ENCODE measurements around the gene MTHFD1L.

Gene MTHFD1L

GRCh38 chr6:150966786-150967185 is 101.3 kb downstream of the MTHFD1L start:
- ChIA-PET CTCF (no interaction called here), POLR2A (no interaction called here)
- no peak for DNase-seq (ENCODE audit: extremely low spot score)
- TF ChIP-seq FOXA1 (IDR thresholded peaks at IDR 0.05): no peak
- TF ChIP-seq FOXM1 (IDR thresholded peaks at IDR 0.05; ENCODE audit: borderline replicate concordance): no peak
- no peak for TF ChIP-seq ZNF384 (IDR thresholded peaks at IDR 0.05)
- TF ChIP-seq ELF4 (IDR thresholded peaks at IDR 0.05): no peak
- no peak for TF ChIP-seq SUZ12 (IDR thresholded peaks at IDR 0.05)
- no peak for TF ChIP-seq BHLHE40 (IDR thresholded peaks at IDR 0.05; ENCODE audit: borderline replicate concordance)
- no peak for TF ChIP-seq SP1 (IDR thresholded peaks at IDR 0.05)
- no peak for TF ChIP-seq CTBP1 (IDR thresholded peaks at IDR 0.05; ENCODE audit: borderline replicate concordance)
- no peak for TF ChIP-seq HDGF (IDR thresholded peaks at IDR 0.05; ENCODE audit: borderline replicate concordance)
- no peak for TF ChIP-seq NFRKB (IDR thresholded peaks at IDR 0.05)
- TF ChIP-seq TARDBP (IDR thresholded peaks at IDR 0.05): no peak
- TF ChIP-seq ARNT (IDR thresholded peaks at IDR 0.05): no peak
- TF ChIP-seq L3MBTL2 (conservative IDR thresholded peaks at IDR 0.05): no peak

DNA sequence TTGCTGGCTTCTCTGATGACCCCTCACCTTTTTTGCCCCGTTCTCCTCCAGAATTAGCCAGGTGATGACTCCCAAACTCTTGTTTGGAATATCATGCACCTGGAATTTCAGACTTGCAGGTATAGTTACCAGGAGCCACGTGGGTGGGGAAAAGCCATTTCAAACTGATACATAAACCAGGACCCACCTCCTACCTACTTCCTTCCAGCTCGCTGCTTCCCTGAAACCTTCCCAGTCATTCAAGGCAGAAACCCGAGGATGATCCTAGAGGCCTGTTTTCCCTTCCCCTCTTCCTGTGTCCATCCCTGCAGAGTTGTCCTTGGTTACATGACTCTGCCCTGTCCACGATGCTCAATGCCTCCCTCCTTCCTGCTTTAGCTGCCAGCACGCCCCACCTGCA is 101.9 kb downstream of the MTHFD1L start:
- ChIA-PET POLR2A (no interaction called here), CTCF (no interaction called here)
- TF ChIP-seq ARNT (IDR thresholded peaks at IDR 0.05): no peak
- TF ChIP-seq ZNF384 (IDR thresholded peaks at IDR 0.05): no peak
- no peak for TF ChIP-seq FOXM1 (IDR thresholded peaks at IDR 0.05; ENCODE audit: borderline replicate concordance)
- TF ChIP-seq HDGF (IDR thresholded peaks at IDR 0.05; ENCODE audit: borderline replicate concordance): no peak
- TF ChIP-seq, protein P1, sequence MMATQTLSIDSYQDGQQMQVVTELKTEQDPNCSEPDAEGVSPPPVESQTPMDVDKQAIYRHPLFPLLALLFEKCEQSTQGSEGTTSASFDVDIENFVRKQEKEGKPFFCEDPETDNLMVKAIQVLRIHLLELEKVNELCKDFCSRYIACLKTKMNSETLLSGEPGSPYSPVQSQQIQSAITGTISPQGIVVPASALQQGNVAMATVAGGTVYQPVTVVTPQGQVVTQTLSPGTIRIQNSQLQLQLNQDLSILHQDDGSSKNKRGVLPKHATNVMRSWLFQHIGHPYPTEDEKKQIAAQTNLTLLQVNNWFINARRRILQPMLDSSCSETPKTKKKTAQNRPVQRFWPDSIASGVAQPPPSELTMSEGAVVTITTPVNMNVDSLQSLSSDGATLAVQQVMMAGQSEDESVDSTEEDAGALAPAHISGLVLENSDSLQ (IDR thresholded peaks at IDR 0.05): no peak
- TF ChIP-seq SUZ12 (IDR thresholded peaks at IDR 0.05): no peak
- TF ChIP-seq FOXA1 (IDR thresholded peaks at IDR 0.05): no peak
- TF ChIP-seq BHLHE40 (IDR thresholded peaks at IDR 0.05; ENCODE audit: borderline replicate concordance): no peak
- no peak for TF ChIP-seq CTBP1 (IDR thresholded peaks at IDR 0.05; ENCODE audit: borderline replicate concordance)
- no peak for TF ChIP-seq L3MBTL2 (conservative IDR thresholded peaks at IDR 0.05)
- no peak for TF ChIP-seq SP1 (IDR thresholded peaks at IDR 0.05)
- no peak for TF ChIP-seq NFRKB (IDR thresholded peaks at IDR 0.05)
- TF ChIP-seq LEF1 (IDR thresholded peaks at IDR 0.05; ENCODE audit: borderline replicate concordance): no peak
- TF ChIP-seq FOXK2 (IDR thresholded peaks at IDR 0.05): no peak
- TF ChIP-seq ELF4 (IDR thresholded peaks at IDR 0.05): no peak
- no peak for TF ChIP-seq TARDBP (IDR thresholded peaks at IDR 0.05)
- DNase-seq (ENCODE audit: extremely low spot score): no peak

- ChIA-PET CTCF (no interaction called here), POLR2A (no interaction called here)
- DNase-seq (ENCODE audit: extremely low spot score): no peak
- no peak for TF ChIP-seq ELF4 (IDR thresholded peaks at IDR 0.05)
- no peak for TF ChIP-seq ZNF384 (IDR thresholded peaks at IDR 0.05)
- no peak for TF ChIP-seq BHLHE40 (IDR thresholded peaks at IDR 0.05; ENCODE audit: borderline replicate concordance)
- TF ChIP-seq SP1 (IDR thresholded peaks at IDR 0.05): no peak
- no peak for TF ChIP-seq HDGF (IDR thresholded peaks at IDR 0.05; ENCODE audit: borderline replicate concordance)
- no peak for TF ChIP-seq ARNT (IDR thresholded peaks at IDR 0.05)
- no peak for TF ChIP-seq FOXK2 (IDR thresholded peaks at IDR 0.05)
- no peak for TF ChIP-seq NFRKB (IDR thresholded peaks at IDR 0.05)
- TF ChIP-seq LEF1 (IDR thresholded peaks at IDR 0.05; ENCODE audit: borderline replicate concordance): no peak
- no peak for TF ChIP-seq CTBP1 (IDR thresholded peaks at IDR 0.05; ENCODE audit: borderline replicate concordance)
Measured at GRCh38 chr6:150967910-150968309, 102.4 kb downstream of the MTHFD1L start.

DNA sequence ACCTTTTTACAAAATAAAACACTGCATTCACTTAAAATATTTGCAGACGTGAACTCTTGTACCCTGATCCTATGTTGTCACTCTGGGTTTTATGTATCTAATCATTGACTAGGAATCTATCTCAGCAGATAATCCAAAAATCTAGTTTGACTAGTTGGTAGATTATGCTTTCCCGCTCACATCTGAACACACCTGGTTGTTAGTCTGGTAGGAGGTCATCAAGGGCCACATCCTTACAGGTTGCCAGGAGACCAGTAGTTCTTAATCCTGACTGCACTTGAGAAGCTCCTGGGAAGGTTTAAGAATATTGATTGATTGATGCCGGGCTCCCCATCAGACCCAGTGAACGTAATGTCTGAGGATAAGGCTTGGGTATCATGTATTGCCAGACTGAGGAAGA is 104.4 kb downstream of the MTHFD1L start:
- CTCF ChIA-PET: no interaction called here
- POLR2A ChIA-PET: no interaction called here
- no peak for DNase-seq (ENCODE audit: extremely low spot score)
- TF ChIP-seq CTBP1 (IDR thresholded peaks at IDR 0.05; ENCODE audit: borderline replicate concordance): no peak
- no peak for TF ChIP-seq LEF1 (IDR thresholded peaks at IDR 0.05; ENCODE audit: borderline replicate concordance)
- TF ChIP-seq L3MBTL2 (conservative IDR thresholded peaks at IDR 0.05): no peak
- no peak for TF ChIP-seq NFRKB (IDR thresholded peaks at IDR 0.05)
- TF ChIP-seq FOXM1 (IDR thresholded peaks at IDR 0.05; ENCODE audit: borderline replicate concordance): no peak
- TF ChIP-seq SP1 (IDR thresholded peaks at IDR 0.05): no peak
- TF ChIP-seq FOXA1 (IDR thresholded peaks at IDR 0.05): no peak
- TF ChIP-seq FOXK2 (IDR thresholded peaks at IDR 0.05): no peak
- TF ChIP-seq, protein P1 (IDR thresholded peaks at IDR 0.05): no peak
- TF ChIP-seq BHLHE40 (IDR thresholded peaks at IDR 0.05; ENCODE audit: borderline replicate concordance): no peak
- TF ChIP-seq HDGF (IDR thresholded peaks at IDR 0.05; ENCODE audit: borderline replicate concordance): no peak
- no peak for TF ChIP-seq SUZ12 (IDR thresholded peaks at IDR 0.05)
- no peak for TF ChIP-seq ARNT (IDR thresholded peaks at IDR 0.05)
- TF ChIP-seq TARDBP (IDR thresholded peaks at IDR 0.05): no peak
- no peak for TF ChIP-seq ZNF384 (IDR thresholded peaks at IDR 0.05)
- no peak for TF ChIP-seq ELF4 (IDR thresholded peaks at IDR 0.05)

DNA sequence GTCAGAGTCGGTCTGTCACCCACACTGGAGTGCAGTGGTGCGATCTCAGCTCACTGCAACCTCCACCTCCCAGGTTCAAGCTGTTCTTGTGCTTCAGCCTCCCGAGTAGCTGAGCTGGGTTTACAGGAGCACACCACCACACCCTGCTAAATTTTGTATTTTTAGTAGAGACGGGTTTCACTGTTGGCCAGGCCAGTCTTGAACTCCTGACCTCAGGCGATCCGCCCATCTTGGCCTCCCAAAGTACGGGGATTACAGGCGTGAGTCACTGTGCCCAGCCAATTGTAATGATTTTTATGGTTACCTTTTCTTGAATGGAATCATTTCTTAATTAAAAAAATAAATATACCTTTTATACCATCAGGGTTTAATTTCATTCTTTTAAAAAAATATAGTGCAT is 105.7 kb downstream of the MTHFD1L start:
- no peak for DNase-seq (ENCODE audit: extremely low spot score)
- TF ChIP-seq FOXA1 (IDR thresholded peaks at IDR 0.05): no peak
- no peak for TF ChIP-seq FOXM1 (IDR thresholded peaks at IDR 0.05; ENCODE audit: borderline replicate concordance)
- TF ChIP-seq CTBP1 (IDR thresholded peaks at IDR 0.05; ENCODE audit: borderline replicate concordance): no peak
- ChIA-PET CTCF (no interaction called here), POLR2A (no interaction called here)

DNA sequence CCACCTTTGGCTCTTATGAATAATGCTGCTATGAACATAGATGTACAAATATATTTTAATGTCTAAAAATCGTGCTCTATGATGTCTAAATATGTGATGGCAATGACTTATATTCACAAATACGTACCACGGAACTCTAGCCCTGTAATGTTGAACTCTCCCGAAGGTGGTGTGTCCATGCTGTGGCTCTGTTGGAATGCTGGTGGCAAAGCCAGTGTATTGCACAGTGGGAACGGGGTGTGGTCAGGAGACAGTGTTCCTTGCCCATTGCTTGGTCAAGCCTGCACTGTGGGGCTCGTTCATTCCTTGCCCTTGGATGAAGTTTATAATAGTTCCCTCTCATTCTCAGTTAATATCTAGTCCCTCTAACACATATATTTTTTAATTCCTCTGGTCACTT is 109.6 kb downstream of the MTHFD1L start:
- POLR2A ChIA-PET: no interaction called here
- TF ChIP-seq FOXA1 (IDR thresholded peaks at IDR 0.05) (no peak), ZNF384 (IDR thresholded peaks at IDR 0.05) (no peak), ELF4 (IDR thresholded peaks at IDR 0.05) (no peak), HDGF (IDR thresholded peaks at IDR 0.05; ENCODE audit: borderline replicate concordance) (no peak), BHLHE40 (IDR thresholded peaks at IDR 0.05; ENCODE audit: borderline replicate concordance) (no peak)
- CTCF ChIA-PET: no interaction called here
- DNase-seq (ENCODE audit: extremely low spot score): no peak

DNA sequence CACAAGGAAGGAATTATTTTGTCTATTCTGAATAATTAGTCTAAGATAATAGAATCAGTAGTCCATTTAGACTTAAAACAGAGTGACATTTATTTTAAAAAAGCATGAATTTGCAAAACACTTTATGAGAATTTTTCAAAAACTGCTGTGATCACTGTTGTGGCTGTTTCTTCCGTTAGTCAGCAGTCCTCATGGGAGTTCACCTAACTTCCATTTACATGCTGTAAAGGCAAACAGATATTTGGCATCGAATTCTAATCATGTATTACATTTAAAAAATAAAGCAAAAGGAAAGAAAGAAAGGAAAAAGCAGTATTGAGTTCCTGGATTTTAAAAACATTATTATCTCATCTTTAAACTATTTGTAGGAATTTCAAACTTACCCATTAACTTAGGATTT is 111.8 kb downstream of the MTHFD1L start:
- CTCF ChIA-PET: no interaction called here
- TF ChIP-seq FOXK2 (IDR thresholded peaks at IDR 0.05) (no peak), ELF4 (IDR thresholded peaks at IDR 0.05) (no peak), SP1 (IDR thresholded peaks at IDR 0.05) (no peak), ARNT (IDR thresholded peaks at IDR 0.05) (no peak), NFRKB (IDR thresholded peaks at IDR 0.05) (no peak), SUZ12 (IDR thresholded peaks at IDR 0.05) (no peak), ZNF384 (IDR thresholded peaks at IDR 0.05) (no peak), L3MBTL2 (conservative IDR thresholded peaks at IDR 0.05) (no peak), TARDBP (IDR thresholded peaks at IDR 0.05) (no peak), HDGF (IDR thresholded peaks at IDR 0.05; ENCODE audit: borderline replicate concordance) (no peak), BHLHE40 (IDR thresholded peaks at IDR 0.05; ENCODE audit: borderline replicate concordance) (no peak), FOXM1 (IDR thresholded peaks at IDR 0.05; ENCODE audit: borderline replicate concordance) (no peak), LEF1 (IDR thresholded peaks at IDR 0.05; ENCODE audit: borderline replicate concordance) (no peak), CTBP1 (IDR thresholded peaks at IDR 0.05; ENCODE audit: borderline replicate concordance) (no peak), FOXA1 (IDR thresholded peaks at IDR 0.05) (no peak)
- TF ChIP-seq, protein P1 (IDR thresholded peaks at IDR 0.05): no peak
- no peak for DNase-seq (ENCODE audit: extremely low spot score)
- POLR2A ChIA-PET: no interaction called here
